GM19023 (cell line): ENCODE measurements around the gene MOB3C.
"Not testable (repeated sequence)": the region's sequence is repeated elsewhere in the genome, so short reads cannot be mapped to it uniquely, and the experiment has no call there.

ENCODE experiments used
- ATAC-seq: cut with Tn5 transposase; IDR thresholded peaks from one replicate; pipeline ENCODE4 v1.9.1; 2021; ENCODE audit warnings: mild to moderate bottlenecking, moderate library complexity; ENCODE audit not compliant: unreplicated experiment

MOB3C gene

GRCh38 chr1:46616277-46617107 is at the start of gene MOB3C:
Gene MOB3C (minus strand): TSS chr1:46616811. CDS start chr1:46613321, 3,490 bp downstream.
- ATAC-seq: peak; percentile 71

- ATAC-seq: no peak
Measured at GRCh38 chr1:46665983-46666382, 49.4 kb upstream of the MOB3C start.

DNA sequence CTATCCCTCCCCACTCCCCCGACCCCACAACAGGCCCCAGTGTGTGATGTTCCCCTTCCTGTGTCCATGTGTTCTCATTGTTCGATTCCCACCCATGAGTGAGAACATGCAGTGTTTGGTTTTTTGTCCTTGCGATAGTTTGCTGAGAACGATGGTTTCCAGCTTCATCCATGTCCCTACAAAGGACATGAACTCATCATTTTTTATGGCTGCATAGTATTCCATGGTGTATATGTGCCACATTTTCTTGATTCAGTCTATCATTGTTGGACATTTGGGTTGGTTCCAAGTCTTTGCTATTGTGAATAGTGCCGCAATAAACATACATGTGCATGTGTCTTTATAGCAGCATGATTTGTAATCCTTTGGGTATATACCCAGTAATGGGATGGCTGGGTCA is 46.3 kb upstream of the MOB3C start:
- not testable (repeated sequence) for ATAC-seq

DNA sequence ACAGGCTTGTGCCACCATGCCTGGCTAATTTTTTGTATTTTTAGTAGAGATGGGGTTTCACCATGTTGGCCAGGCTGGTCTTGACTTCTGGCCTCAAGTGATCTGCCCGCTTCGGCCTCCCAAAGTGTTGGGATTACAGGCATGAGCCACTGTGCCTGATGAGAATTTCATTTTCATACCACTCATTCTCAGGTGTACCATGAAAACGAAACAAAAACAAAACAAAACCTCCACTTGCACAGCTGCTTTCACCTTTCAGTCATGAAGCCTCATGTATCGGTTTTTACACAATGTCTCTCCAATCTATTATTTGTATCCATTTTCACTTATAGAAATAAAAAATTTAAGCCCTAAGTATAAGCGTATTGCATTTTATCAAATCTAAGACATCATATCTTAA is 43.5 kb upstream of the MOB3C start:
- peak; percentile 62 for ATAC-seq

- no peak for ATAC-seq
Measured at GRCh38 chr1:46659307-46659870, 42.8 kb upstream of the MOB3C start.

DNA sequence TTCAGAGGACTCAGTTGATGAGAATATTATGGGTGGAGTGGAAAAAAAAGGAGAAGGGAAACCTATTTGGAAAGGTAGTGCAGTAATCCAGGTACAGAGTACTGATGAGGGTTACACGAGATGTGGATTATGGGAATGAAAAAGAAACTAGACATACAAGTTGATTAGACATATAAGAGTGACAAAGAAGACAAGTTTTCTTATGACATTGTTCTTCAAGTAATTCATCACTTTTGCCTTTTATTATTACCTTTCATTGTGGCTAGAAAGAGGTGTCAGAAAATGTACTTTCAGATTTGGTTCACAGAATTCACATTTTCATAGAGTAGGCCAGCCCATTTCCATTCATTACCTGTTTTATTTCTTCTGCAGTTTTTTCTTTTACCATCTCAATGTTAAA is 41.2 kb upstream of the MOB3C start:
- no peak for ATAC-seq

- ATAC-seq: no peak
Measured at GRCh38 chr1:46656643-46657042, 40.0 kb upstream of the MOB3C start.

GRCh38 chr1:46655848-46656247 is 39.2 kb upstream of the MOB3C start:
- ATAC-seq: no peak

DNA sequence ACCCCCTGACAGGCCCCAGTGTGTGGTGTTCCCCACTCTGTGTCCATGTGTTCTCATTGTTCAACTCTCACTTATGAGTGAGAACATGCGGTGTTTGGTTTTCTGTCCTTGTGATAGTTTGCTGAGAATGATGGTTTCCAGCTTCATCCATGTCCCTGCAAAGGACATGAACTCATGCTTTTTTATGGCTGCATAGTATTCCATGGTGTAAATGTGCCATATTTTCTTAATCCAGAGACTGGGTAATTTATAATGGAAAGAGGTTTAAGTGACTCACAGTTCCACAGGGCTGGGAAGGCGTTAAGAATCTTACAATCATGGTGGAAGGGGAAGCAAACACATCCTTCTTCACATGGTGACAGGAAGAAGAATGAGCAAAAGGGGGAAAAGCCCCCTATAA is 38.1 kb upstream of the MOB3C start:
- not testable (repeated sequence) for ATAC-seq

GRCh38 chr1:46654012-46654411 is 37.4 kb upstream of the MOB3C start:
- no peak for ATAC-seq

- ATAC-seq: no peak
Measured at GRCh38 chr1:46653405-46653958, 36.9 kb upstream of the MOB3C start.

DNA sequence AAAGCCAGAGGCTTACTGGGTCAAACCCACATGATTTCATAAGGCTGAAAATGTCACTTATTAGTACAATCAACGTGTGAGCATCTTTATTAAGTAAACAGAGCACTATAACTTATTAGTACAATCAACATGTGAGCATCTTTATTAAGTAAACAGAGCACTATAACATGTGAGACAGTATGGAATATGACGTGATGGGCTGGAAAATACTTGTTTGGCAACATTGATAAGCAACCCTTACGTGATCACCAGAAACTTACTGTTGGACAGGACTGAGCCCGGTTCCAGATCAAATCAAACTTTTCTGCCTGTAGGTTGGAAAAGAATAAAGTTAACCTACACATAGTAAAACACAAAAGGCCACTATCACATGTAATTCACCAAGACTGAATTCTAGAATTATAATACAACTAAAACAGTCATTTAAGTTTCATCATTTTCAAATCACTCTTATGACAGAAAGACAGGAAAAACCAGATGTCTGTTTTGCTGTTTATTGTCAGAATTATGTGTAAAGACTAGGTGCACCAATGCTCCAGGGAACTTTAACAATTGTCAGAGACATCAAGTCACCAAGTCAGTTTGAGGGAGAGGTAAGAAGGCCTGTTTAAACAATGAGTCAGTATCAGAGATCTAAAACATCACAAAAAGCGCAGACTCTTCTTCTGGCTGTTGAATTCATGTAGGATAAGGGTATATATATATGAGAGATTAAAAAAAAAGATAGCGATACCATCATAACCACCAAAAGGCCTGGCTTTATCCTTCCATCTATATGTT is 35.9 kb upstream of the MOB3C start:
- no peak for ATAC-seq

GRCh38 chr1:46651152-46651551 is 34.5 kb upstream of the MOB3C start:
- not testable (repeated sequence) for ATAC-seq

DNA sequence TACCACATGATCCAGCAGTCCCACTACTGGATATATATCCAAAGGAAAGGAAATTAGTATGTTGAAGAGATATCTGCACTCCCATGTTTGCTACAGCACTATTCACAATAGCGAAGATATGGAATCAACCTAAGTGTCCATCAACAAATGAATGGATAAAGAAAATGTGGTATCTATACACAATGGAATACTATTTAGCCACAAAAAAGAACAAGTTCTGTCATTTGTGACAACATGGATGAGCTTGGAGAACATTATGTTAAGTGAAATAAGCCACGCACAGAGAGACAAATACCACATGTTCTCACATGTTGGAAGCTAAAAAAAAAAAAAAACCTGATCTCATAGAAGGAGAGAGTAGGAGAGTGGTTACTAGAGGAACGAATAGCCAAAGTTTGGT is 33.9 kb upstream of the MOB3C start:
- no peak for ATAC-seq

GRCh38 chr1:46649764-46650163 is 33.2 kb upstream of the MOB3C start:
- ATAC-seq: no peak

- ATAC-seq: no peak
Measured at GRCh38 chr1:46647611-46648010, 31.0 kb upstream of the MOB3C start.

GRCh38 chr1:46646844-46647243 is 30.2 kb upstream of the MOB3C start:
- ATAC-seq: no peak

GRCh38 chr1:46646331-46646730 is 29.7 kb upstream of the MOB3C start:
- no peak for ATAC-seq

DNA sequence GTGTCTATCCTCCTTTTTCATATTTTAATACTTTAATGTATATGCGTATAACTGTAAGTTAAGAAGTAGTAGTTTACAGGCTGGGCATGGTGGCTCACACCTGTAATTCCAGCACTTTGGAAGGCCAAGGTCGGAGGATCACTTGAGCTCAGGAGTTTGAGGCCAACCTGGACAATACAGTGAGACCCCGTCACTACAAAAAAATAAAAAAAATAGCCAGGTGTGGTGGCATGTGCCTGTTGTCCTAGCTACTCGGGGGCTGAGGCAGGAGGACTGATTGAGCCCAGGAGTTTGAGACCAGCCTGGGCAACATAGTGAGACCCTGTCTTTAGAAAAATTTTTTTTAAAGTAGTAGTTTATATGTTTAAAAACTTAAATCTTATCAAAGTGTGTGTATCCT is 29.2 kb upstream of the MOB3C start:
- ATAC-seq: no peak

GRCh38 chr1:46643368-46643775 is 26.8 kb upstream of the MOB3C start:
- no peak for ATAC-seq

DNA sequence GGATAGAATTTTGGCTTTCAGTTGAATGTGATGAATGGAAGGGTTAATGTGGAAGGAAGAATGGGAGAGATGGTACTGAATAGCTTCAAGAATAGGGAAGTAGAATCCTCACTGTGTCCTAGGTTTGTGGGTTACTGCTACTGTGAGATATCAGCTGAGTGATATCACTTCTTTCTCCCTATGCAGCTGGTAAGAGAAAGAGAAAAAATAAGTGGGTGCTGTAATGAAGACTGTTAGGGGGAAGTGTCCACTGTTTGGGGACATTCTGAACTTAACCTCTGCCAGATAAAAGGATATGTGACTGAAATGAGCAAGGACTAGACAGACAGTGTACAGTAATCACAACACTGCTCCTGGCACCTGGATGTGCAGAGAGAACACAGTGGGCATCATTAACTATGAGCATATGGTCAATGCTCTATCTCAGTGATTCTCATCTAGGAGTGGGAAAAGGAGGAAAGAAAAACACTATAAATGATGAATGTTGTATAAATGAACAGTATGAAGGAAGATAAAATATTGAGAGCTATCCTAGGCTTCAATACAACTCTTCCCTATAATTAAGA is 25.6 kb upstream of the MOB3C start:
- ATAC-seq: no peak
